A549 (cell line): ENCODE data around the gene PRKCSH. TPM values are rescaled to one million over a fixed set of nuclear protein-coding genes. Genes with fewer than 3 reads are reported as not detected.

Experiments used
- ATAC-seq, 2 experiments: fragments of 200-7000 bp in 1 of 2; fragments of >200 bp in 1 of 2; cut with Nextera tagmentation in 1 of 2; cut with Tn5 transposase in 1 of 2; 3 replicates each; pipeline versions ENCODE4 v1.8.0 to v1.9.1; 2018 to 2020; ENCODE audit warnings: mild to moderate bottlenecking in 1 of 2, moderate library complexity in 1 of 2
- CTCF ChIA-PET: fragments of 300-600 bp; sonication (Branson Sonifier 250); formaldehyde crosslinking; extraction: SDS; loops from one replicate; lab custom pipeline; 2021; ENCODE audit warnings: antibody characterized with exemption, inconsistent platforms; lab: Yijun Ruan, JAX
- POLR2A ChIA-PET: fragments of 350-600 bp; formaldehyde crosslinking; extraction: SDS; loops from one replicate; lab custom pipeline; 2021; ENCODE audit warnings: antibody characterized with exemption, inconsistent platforms; lab: Yijun Ruan, JAX
- DNase-seq, 2 experiments: peaks; one replicate each; pipeline versions ENCODE4 v3.0.0 to v3.0.0-alpha.2; 2011 to 2016; ENCODE audit warnings: low read depth in 1 of 2, low spot score in 1 of 2
- FAIRE-seq: peaks from 2 replicates; lab custom pipeline; 2011; peaks lifted over from hg19 to GRCh38; lab: Jason Lieb, UNC
- H3K27ac ChIP-seq, 2 experiments: fragments of >200 bp; sonication (Bioruptor Twin); formaldehyde crosslinking; 3 replicates each; pipeline ENCODE4 v1.5.1; 2016 to 2017
- H3K4me1 ChIP-seq: fragments of >200 bp; sonication (Bioruptor Twin); formaldehyde crosslinking; 3 replicates; pipeline ENCODE4 v1.6.1; 2016
- H3K4me2 ChIP-seq: fragments of >200 bp; sonication (Bioruptor Twin); formaldehyde crosslinking; 3 replicates; pipeline ENCODE4 v1.6.1; 2016
- H3K4me3 ChIP-seq: fragments of >200 bp; sonication (Bioruptor Twin); formaldehyde crosslinking; 3 replicates; pipeline ENCODE4 v1.5.1; 2016
- H3K9me3 ChIP-seq: fragments of >200 bp; sonication (Bioruptor Twin); formaldehyde crosslinking; 3 replicates; pipeline ENCODE4 v1.6.1; 2016
- CEBPB ChIP-seq, 2 experiments: fragments of >200 bp in 1 of 2; sonication (Bioruptor Twin) in 1 of 2; formaldehyde crosslinking in 1 of 2; IDR thresholded peaks; 2 replicates each; pipeline ENCODE4 v1.6.1; 2012 to 2016
- CHD2 ChIP-seq: fragments of 150-350 bp; IDR thresholded peaks from 2 replicates; pipeline ENCODE4 v1.6.1; 2014; ENCODE audit warnings: low read length; ENCODE audit not compliant: partially characterized antibody
- CHD4 ChIP-seq: fragments of 200-600 bp; sonication (generic); IDR thresholded peaks from 2 replicates; pipeline ENCODE4 v1.6.1; 2016; ENCODE audit warnings: antibody characterized with exemption, mild to moderate bottlenecking, borderline replicate concordance
- CTCF ChIP-seq: fragments of >200 bp; sonication (Bioruptor Twin); formaldehyde crosslinking; IDR thresholded peaks from 3 replicates; pipeline ENCODE4 v1.5.1; 2016
- EHF ChIP-seq: fragments of 250-450 bp; sonication (Bioruptor Pico); IDR thresholded peaks from 2 replicates; pipeline ENCODE4 v1.5.0; 2020; ENCODE audit warnings: mild to moderate bottlenecking
- ELK1 ChIP-seq: fragments of 150-350 bp; IDR thresholded peaks from 2 replicates; pipeline ENCODE4 v1.6.1; 2014; ENCODE audit warnings: low read depth, mild to moderate bottlenecking, low read length
- FOSB ChIP-seq: fragments of 250-450 bp; sonication (Bioruptor Pico); IDR thresholded peaks from 2 replicates; pipeline ENCODE4 v1.5.0; 2020; ENCODE audit warnings: mild to moderate bottlenecking, moderate library complexity
- FOXS1 ChIP-seq: fragments of 250-450 bp; sonication (Bioruptor Pico); IDR thresholded peaks from 2 replicates; pipeline ENCODE4 v1.5.0; 2020; ENCODE audit warnings: mild to moderate bottlenecking, moderate library complexity
- HOXA7 ChIP-seq: fragments of 250-450 bp; sonication (Bioruptor Pico); IDR thresholded peaks from 2 replicates; pipeline ENCODE4 v1.5.0; 2020; ENCODE audit warnings: mild to moderate bottlenecking, moderate library complexity
- JUN ChIP-seq, 2 experiments: fragments of >200 bp; sonication (Bioruptor Twin); formaldehyde crosslinking; IDR thresholded peaks; 2 replicates in 1 of 2; 3 replicates in 1 of 2; pipeline ENCODE4 v1.6.1; 2016 to 2017
- JUNB ChIP-seq: fragments of >200 bp; sonication (Bioruptor Twin); formaldehyde crosslinking; IDR thresholded peaks from 2 replicates; pipeline ENCODE4 v1.6.1; 2016
- KDM1A ChIP-seq: fragments of 200-600 bp; sonication (generic); IDR thresholded peaks from 2 replicates; pipeline ENCODE4 v1.6.1; 2016; ENCODE audit warnings: low read depth, mild to moderate bottlenecking
- MAX ChIP-seq: IDR thresholded peaks from 2 replicates; pipeline ENCODE4 v1.6.1; 2012
- MYC ChIP-seq: IDR thresholded peaks from 2 replicates; pipeline ENCODE4 v1.6.1; 2012; ENCODE audit warnings: mild to moderate bottlenecking, inconsistent platforms, low read length, improper control_type of control experiment, borderline replicate concordance
- NPAS2 ChIP-seq: fragments of 250-450 bp; sonication (Bioruptor Pico); IDR thresholded peaks from 2 replicates; pipeline ENCODE4 v1.8.0; 2022; ENCODE audit warnings: mild to moderate bottlenecking, moderate library complexity, borderline replicate concordance
- NR3C1 ChIP-seq: fragments of >200 bp; sonication (Bioruptor Twin); formaldehyde crosslinking; IDR thresholded peaks from 3 replicates; pipeline ENCODE4 v1.6.1; 2017
- PHF8 ChIP-seq: fragments of 200-600 bp; sonication (generic); IDR thresholded peaks from 2 replicates; pipeline ENCODE4 v1.6.1; 2016; ENCODE audit warnings: low read depth, mild to moderate bottlenecking, antibody characterized with exemption, moderate library complexity, borderline replicate concordance
- POLR2A ChIP-seq: IDR thresholded peaks from 2 replicates; pipeline ENCODE4 v1.6.1; 2012; ENCODE audit warnings: mild to moderate bottlenecking, low read length
- RAD21 ChIP-seq, 2 experiments: fragments of >200 bp in 1 of 2; sonication (Bioruptor Twin) in 1 of 2; formaldehyde crosslinking in 1 of 2; IDR thresholded peaks in 1 of 2; conservative IDR thresholded peaks in 1 of 2; 2 replicates in 1 of 2; 3 replicates in 1 of 2; pipeline ENCODE4 v1.6.1; 2012 to 2018; ENCODE audit warnings: inconsistent platforms in 1 of 2
- ZFP36 ChIP-seq: fragments of 450-650 bp; IDR thresholded peaks from 2 replicates; pipeline ENCODE4 v1.6.1; 2014; ENCODE audit warnings: borderline replicate concordance; ENCODE audit not compliant: partially characterized antibody
- ZNF302 ChIP-seq: fragments of 250-450 bp; sonication (Bioruptor Pico); IDR thresholded peaks from 2 replicates; pipeline ENCODE4 v1.9.0; 2021; ENCODE audit warnings: inconsistent platforms, mild to moderate bottlenecking, moderate library complexity
- ZSCAN20 ChIP-seq: fragments of 250-450 bp; sonication (Bioruptor Pico); IDR thresholded peaks from 2 replicates; pipeline ENCODE4 v1.8.0; 2022; ENCODE audit warnings: mild to moderate bottlenecking, moderate library complexity
- WGBS: methylation state at CpG from one replicate; pipeline ENCODE4 v1.1.6; 2017; ENCODE audit errors: missing lambda C conversion rate; 5-methylcytosine and 5-hydroxymethylcytosine counted together
- polyA plus RNA-seq, 4 experiments: library from polyadenylated mRNA; depleted of rRNA in 3 of 4; stranded (reverse); fragments of >200 nt; fragmentation: RNase III in 1 of 4; extraction: RNeasy Plus Mini Kit Qiagen cat#74134 plus additional on column Dnase treatment in 1 of 4; gene quantifications; 2 replicates in 3 of 4; 3 replicates in 1 of 4; pipeline ENCODE4 v1.2.3, GENCODE V29; 2011 to 2017

The PRKCSH gene
- polyA plus RNA-seq, 2 of the 4 experiments (the other 2 are of a cell fraction): 75.0 to 215 TPM

GRCh38 chr19:11494634-11495285 lies 59.3 kb downstream of the PRKCSH start:
- H3K4me2 ChIP-seq: no peak overlapping the region
- POLR2A ChIA-PET: no interaction called here
- no peak for DNase-seq
- no peaks in the 10 kb centered on the region for H3K9me3 ChIP-seq
- no peak overlapping the region for H3K27ac ChIP-seq
- no peak overlapping the region for H3K4me3 ChIP-seq
- TF ChIP-seq FOSB (CRISPR knock-in tag) (no peak), JUNB (no peak), RAD21 (conservative IDR thresholded peaks at IDR 0.05 in 1 of 2, IDR thresholded peaks at IDR 0.05 in 1 of 2) (no peak), KDM1A (no peak), EHF (no peak), MAX (no peak), MYC (no peak), FOXS1 (CRISPR knock-in tag) (no peak), HOXA7 (CRISPR knock-in tag) (no peak), PHF8 (no peak), CTCF (no peak), ZSCAN20 (CRISPR knock-in tag) (no peak), CHD4 (no peak), ZFP36 (no peak), NPAS2 (no peak), POLR2A (no peak), ELK1 (no peak)
- TF ChIP-seq, all 56 proteins: peak for 0
- WGBS: 95% methylated on average over 18 of the region's 27 CpGs
- CTCF ChIA-PET: interaction anchor here (0.6 to 4.3 kb wide), 7 partner anchors 8 to 230 kb away, joined by 3 to 26 read pairs (median 4); no protein-coding TSS in a partner anchor
- H3K4me1 ChIP-seq: peaks cover 4% of the 10 kb centered on the region
- FAIRE-seq (no peak), ATAC-seq (no peak)

- DNase-seq (no peak), FAIRE-seq (no peak), ATAC-seq (no peak)
- ChIA-PET POLR2A (no interaction called here), CTCF (interaction anchor here (0.6 to 4.3 kb wide), 6 partner anchors 9 to 216 kb away, joined by 3 to 26 read pairs (median 8); no protein-coding TSS in a partner anchor)
- Histone ChIP-seq H3K4me1 (peaks cover 4% of the 10 kb centered on the region), H3K4me3 (no peak overlapping the region), H3K27ac (no peak overlapping the region), H3K4me2 (no peak overlapping the region), H3K9me3 (no peaks in the 10 kb centered on the region)
- 90% methylated on average over 5 of the region's 10 CpGs for WGBS
- no peak for TF ChIP-seq EHF
- TF ChIP-seq ZNF302 (CRISPR knock-in tag): no peak
- no peak for TF ChIP-seq ELK1
- no peak for TF ChIP-seq CHD2
- TF ChIP-seq CEBPB (IDR thresholded peaks at IDR 0.05): no peak
- TF ChIP-seq NR3C1: no peak
- TF ChIP-seq JUN (IDR thresholded peaks at IDR 0.05): no peak
Measured at GRCh38 chr19:11495481-11495880, 60.0 kb downstream of the PRKCSH start.
